GM21360 (cell line): Measurements from ENCODE around the gene PPP1R8.
A peak's percentile ranks its signal among the peaks of the same experiment; 100 is the strongest.
"Not testable (repeated sequence)": the region's sequence is repeated elsewhere in the genome, so short reads cannot be mapped to it uniquely, and the experiment has no call there.

Experiments used
- ATAC-seq: cut with Tn5 transposase; IDR thresholded peaks from one replicate; pipeline ENCODE4 v1.9.1; 2021; ENCODE audit warnings: mild to moderate bottlenecking, moderate library complexity; ENCODE audit not compliant: unreplicated experiment

The PPP1R8 gene

DNA sequence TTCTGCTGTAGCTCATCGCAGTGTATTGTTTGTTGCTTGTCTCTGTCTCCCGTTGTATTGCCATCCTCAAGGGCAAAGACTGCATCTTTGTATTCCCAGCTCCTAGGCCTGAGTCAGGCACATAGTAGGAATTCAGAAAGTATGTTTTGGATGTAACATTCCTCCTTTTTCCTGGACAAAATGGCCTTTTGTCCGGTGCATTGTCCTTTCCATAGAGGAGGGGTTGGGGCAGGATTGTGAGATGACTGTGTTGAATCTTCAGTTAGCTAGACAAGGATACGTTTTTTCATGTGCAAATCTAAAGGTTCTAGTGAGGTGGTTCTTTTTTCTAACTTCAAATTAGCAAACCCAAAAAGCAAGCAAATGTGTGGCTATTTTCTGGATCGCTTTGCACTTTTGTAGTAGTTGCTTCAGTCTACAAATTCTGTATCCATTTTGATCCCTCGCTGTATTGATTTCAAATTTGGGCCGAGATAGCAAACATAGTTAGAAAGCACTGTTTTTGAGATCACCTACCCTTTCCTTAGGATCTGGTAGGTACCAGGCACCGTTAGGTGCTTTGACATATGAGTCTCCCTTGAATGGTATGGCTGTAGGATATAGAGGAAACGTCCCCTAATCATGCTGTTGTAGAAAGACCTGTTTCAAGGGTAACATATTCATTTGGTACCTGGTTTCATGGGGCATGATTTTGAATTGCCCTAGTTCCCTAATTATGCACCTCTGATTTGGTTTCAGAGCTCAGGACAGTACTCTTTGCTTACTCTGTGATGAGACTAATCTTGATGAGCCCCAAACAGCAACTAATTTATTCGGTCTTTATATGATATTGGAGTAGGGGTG lies 1.2 kb downstream of the PPP1R8 start:
- ATAC-seq: no peak

DNA sequence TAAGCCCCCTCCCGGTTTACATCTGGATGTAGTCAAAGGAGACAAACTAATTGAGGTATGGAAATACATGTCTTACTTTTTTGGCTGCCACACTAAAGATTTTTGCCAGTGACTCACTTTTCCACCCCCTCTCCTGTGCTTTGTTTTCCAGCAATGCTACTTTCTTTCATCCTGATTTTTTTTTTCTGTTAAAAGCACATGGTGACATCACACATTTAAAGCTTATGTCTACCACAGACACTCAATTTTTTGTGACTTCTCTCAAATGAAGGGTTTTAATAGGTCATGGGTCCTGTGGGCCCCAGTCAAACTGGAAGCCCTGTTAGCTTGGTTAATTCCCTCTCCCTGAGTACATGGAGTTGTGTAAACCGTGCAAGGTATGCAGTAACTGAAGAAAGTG lies 2.2 kb downstream of the PPP1R8 start:
- ATAC-seq: no peak

DNA sequence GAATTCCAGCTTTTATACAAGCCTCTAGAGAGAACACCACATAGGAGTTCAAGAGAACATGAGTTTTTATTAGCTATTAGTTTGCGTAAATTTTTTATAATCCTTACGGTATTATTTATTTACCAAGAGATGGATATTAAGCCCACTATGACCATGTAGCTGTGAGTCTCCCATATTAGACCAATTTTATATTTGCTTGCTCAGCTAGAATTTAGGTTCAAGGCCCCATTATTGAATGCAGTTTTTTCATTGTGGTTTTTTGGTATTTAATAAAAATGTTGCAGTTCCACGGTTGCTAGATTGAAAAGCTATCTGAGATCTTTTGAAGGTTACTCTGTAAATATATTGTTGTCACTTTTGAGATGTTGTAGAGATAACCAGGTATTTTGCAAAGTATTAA lies 2.9 kb downstream of the PPP1R8 start:
- ATAC-seq: no peak

DNA sequence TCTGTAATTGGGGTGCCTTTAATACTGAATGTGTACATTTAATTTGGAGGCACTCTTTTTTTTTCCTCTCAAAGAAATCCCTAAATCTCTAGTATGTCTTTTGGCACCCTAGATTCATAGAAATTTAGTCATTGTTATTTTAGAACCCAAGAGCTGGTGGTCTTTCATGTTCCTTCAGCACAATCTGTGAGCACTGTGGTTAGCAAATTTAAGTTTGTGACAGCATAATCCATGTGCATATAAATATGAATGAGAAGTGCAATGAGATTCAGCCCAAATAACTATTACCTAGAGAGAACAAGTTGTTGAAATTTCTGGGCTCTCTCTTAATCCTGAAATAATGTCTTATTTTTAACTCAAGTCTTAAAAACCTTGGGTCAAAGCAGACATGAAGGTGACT lies 4.5 kb downstream of the PPP1R8 start:
- no peak for ATAC-seq

DNA sequence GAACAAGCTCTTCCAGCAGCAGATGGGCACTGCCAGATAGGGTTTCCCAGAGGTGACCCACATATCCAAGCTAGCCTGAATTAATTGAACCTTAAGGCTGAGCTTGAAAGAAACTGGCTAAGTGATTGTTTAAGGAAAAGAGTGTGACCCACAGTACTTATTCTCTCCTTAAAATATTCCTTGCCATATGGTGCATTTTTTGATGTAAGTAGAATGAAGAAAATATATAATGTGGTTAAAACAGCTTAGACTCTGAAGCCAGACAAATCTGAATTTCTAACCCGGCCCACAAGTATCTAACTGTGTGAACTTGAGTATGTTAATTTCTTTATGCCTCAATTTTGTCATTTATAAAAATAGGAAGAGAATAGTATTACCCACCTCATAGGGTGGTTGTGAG lies 4.9 kb downstream of the PPP1R8 start:
- no peak for ATAC-seq

DNA sequence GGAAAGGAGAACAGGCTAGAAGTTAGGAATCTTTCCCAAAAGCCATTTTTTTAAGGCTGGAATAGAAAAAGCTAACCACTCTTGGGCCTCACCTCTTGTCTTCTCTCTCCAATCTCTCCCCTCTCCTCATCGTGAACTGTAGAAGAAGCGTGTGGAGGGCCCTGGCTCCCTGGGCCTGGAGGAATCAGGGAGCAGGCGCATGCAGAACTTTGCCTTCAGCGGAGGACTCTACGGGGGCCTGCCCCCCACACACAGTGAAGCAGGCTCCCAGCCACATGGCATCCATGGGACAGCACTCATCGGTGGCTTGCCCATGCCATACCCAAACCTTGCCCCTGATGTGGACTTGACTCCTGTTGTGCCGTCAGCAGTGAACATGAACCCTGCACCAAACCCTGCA lies 19.4 kb downstream of the PPP1R8 start:
- ATAC-seq: no peak

DNA sequence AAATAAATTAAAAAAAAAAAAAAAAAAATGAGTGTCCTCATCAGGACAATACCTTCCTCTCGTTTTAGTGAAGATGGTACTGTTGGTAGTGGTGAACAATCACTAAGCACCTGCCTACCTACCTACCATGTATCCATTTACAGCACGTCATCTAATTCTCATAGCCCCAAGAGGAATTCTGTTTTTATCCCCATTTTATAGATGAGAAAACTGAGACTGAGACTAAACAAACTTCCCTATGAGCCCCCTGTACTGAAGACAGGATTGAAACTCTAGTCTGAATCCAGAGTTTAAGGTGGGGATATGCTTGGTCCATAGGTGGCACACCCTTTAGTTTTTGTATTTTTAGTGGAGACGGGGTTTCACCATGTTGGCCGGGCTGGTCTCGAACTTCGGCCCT lies 24.5 kb downstream of the PPP1R8 start:
- no peak for ATAC-seq

DNA sequence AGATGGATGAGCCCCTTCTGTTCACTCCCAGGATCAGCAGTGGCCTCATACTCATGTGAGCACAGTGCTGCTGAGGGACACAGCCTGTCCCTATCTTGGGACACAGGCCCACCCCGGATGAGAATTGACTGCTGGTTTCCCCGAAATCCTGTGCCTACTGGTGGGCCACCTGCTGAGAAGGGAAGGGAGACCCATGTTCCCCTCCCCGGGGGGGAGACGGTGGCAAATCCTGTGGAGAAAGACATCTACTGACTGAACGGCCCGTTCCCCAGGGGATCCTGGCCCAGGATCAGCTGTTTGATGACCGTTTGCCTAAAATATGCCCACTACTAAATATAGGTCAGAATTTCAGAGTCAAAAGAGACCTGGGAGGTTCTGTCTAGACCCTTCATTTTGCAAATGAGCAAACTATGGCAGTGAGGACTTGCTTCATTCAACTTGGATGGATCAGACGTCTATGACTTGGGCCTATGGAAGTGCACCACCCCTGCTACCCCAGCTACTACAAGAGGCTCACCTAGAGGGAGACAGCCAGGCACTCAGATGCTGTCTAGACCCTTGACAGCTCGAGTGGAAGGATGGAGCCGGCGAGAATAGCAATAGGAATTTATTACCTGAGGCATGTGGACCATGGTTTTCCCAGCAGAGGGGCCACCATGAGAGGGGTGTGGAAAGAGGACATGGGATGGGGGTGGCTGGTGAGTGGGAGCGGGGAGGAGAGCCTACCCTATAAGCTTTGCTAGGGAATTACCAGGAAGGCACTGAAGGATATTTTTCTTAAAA lies 26.2 kb downstream of the PPP1R8 start:
- ATAC-seq: no peak

DNA sequence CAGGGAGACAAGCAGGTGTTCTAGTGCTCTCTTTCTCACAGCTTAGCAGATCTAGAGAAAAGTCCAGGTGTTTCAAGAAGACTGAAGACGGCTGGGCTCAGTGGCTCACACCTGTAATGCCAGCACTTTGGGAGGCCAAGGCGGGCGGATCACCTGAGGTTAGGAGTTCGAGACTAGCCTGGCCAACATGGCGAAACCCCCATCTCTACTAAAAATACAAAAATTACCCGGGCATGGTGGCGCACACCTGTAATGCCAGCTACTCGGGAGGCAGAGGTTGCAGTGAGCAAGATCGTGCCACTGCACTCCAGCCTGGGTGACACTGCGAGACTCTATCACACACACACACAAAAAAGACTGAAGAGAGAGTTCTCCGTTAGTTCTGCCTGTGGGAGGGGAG lies 27.0 kb downstream of the PPP1R8 start:
- not testable (repeated sequence) for ATAC-seq

DNA sequence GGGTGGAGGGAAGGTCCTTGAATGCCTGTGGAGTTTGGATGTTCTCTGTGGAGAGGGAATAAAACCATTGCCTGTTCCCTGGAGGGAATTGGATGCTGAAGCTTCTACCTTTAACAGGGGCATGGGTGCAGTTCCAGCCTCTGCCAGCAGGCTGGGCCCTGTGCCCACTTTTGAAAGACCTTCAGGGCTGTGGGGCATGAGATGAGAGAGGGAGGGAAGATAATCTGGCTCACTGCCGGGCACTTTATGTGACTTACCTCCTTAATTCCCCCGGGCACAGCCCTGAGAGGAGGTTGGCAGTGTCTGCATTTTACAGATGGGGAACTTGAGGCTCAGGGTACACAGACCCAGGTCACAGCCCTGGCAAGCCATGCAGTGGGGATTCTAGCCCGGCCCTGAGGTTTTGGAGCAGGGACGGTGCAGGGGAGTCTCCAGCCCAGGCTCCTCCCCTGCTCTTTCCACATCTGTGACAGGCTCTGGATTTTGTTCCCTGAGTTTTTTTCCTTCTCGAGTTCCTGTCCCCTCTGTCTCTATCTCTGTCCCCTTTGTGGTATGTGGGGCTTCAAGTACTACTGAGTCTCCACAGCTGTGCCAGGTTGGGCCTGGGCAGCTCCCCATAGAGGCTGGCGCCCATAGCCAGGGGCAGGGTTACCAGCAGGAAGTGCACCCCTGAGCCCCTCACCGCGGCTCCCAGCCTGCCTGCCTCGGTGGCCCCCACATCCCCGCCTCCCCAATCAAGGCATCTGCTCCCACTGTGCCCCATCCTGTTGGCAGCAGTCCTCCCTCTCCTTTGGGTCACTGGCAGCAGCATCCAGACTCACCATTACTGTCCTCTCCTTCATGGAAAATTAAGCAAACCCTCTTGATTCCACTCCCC lies 27.7 kb downstream of the PPP1R8 start:
- ATAC-seq: peak; percentile 66

DNA sequence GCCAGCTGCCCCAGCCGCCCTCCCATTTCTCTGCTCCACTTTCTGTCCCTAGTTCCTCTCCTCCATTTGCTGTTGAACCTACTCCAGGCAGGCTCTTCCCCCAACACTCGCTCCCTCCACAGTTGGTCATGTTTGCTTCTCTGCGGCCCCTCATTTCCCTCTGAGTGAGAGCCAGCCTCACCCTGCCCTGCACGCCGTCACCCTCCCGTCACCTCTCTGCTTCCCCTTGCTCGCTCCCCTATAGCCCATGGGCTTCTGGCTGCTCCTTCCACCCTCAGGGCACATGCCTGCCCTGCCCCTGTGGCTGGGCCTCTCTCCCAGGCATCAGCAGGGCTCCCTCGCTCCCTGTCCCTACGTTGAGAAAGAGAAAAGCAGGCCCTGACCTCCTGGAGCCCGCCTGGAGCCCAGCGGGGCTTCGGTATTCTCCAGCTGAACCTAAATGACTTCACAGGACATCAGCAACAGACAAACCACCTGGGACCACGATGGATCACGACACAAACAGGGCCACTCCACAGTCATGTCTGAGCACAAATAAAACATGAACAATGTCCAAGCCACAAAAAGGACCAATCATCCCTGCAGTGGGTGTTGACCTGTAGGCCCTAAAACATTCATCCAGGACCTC lies 28.5 kb downstream of the PPP1R8 start:
- ATAC-seq: no peak

DNA sequence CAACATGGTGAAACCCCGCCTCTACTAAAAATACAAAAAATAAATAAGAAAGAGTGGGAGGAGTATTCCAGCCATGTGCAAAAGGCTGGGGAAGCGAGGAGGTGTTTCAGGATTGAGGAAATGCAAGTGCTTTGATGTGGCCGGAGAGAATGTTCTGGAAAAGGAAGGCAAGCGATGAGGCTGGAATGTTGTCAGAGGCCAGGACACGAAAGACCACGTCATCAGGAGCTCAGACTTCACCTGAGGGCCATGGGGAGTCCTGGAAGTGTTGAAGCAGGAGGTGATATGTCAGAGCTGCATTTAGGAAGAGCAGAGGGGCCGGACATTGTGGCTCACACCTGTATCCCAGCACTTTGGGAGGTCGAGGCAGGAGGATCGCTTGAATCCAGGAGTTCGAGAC lies 30.9 kb downstream of the PPP1R8 start:
- ATAC-seq: no peak

DNA sequence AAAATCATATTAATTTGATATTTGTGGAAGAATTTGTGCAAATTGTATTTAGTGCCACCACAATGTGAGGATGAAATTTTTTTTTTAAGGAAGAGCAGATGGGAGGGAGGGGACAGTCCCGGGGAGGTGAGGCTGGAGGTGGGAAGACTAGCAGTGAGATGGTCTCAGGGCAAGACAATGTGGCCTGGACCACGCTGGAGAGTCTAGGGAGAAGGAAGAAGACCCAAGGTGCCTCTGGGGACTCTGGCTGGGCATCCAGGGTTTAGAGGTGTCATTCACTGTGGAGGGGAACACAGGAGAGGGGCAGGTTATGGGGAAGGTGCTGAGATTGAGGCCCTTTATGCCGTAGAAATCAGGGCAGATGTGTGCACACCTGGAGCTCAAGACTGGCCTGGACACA lies 31.4 kb downstream of the PPP1R8 start:
- no peak for ATAC-seq

DNA sequence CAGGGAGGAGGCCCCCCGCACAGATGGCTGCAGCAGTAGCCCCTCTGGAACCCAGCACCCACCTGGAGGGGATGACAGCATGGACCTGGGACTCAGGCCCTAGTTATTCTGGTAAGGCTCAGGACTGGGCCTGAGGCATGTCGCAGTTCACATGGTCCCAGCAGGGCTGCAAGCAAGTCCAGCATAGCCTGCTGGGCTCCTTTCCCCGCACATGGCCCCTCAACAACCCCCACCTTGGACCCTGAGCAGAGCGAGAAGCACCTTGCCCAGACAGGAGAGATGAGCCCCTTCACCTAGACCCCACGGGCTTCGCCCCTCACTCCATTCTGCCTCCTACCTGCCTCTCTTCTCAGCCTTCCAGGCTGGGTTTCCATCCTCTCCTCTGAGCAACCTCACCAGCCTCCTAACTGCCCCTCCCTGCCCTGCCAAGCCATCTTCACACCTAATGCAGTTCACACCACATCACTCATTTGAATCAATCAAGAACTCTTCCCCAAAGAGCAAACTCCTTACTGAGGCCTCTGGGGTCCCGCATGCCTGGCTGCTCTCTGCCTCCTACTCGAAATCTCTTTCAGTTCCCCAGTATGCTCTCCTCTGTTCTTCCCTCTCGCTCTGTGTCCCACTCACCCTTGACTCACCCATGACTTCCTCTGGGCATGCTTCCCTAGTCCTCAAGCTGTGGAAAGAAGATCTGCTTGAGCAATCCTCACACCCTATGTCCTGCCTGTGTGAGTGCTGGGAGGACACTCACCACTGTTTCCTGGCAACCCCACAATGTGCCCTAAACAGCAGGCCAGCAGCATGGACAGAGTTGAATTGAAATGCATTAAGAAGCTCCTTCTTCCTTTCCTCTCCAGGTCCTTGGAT lies 32.3 kb downstream of the PPP1R8 start:
- no peak for ATAC-seq

DNA sequence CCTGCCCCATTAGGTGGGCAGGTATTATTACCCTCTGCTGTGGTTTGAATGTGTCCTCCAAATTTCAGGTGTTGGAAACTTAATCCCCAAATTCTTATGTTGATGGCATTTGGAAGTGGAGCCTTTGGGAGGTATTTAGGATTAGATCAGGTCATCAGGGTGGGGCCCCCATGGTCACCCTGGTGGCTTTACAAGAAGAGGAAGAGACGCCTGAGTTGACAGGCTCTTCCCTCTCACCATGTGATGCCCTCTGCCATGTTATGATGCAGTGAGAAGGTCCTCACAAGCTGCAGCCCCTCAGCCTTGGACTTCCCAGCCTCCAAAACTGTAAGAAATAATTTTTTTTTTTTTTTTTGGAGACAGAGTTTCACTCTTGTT lies 32.9 kb downstream of the PPP1R8 start:
- ATAC-seq: no peak

DNA sequence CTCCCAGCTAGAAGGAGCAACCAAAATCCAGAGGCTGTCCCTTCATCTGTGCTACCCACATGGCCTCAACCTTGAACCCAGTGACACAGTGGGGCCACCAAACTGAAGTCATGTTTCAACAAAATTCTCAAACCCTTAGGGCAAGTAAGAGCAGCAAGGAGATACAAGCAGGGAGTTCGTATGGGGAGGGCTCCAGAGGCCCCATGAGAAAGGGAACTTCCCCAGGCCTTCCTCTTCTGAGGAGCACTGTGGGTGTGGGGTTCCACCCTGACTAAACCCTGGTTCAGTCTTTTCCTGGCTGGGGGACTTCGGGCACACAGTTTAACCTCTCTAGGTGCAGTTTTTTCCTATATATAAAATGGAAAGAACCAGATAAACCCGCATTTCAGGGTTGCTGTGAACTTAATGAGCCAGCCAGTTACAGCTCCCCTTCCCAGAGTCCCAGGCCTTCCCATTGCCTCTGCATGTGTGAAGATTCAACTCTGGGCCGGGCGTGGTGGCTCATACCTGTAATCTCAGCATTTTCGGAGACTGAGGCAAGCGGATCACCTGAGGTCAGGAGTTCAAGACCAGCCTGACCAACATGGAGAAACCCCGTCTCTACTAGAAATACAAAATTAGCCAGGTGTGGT lies 33.8 kb downstream of the PPP1R8 start:
- ATAC-seq: no peak

DNA sequence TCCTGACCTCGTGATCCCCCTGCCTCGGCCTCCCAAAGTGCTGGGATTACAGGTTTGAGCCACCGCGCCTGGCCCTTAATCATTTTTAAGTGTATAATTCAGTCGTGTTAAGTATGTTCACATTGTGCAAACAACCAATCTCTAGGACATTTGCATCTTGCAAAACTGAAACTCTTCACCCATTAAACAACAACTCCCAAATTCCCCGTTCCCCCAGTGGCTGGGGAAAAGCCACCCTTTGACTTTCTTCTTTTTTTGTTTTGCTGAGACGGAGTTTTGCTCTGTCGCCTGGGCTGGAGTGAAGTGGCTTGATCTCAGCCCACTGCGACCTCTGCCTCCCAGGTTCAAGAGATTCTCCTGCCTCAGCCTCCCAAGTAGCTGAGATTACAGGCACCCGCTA lies 35.2 kb downstream of the PPP1R8 start:
- no peak for ATAC-seq

DNA sequence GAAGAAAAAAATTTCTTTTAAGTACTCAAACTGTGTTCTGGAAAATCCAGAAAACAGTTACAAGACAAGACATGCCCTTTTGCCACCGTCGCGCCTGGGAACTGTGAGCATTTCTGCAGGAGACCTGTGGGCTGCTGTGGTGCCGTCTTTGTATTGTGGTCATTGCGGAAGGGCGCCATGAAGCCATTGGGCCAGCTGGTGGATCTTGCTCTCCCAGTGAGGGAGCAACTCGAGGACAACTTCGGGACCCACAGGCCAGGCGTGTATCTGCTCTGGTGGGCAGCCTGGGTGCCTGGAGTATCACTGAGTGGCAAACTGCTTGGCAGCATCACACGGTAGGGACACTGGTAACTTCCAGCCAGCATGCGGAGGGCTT lies 38.0 kb downstream of the PPP1R8 start:
- no peak for ATAC-seq

DNA sequence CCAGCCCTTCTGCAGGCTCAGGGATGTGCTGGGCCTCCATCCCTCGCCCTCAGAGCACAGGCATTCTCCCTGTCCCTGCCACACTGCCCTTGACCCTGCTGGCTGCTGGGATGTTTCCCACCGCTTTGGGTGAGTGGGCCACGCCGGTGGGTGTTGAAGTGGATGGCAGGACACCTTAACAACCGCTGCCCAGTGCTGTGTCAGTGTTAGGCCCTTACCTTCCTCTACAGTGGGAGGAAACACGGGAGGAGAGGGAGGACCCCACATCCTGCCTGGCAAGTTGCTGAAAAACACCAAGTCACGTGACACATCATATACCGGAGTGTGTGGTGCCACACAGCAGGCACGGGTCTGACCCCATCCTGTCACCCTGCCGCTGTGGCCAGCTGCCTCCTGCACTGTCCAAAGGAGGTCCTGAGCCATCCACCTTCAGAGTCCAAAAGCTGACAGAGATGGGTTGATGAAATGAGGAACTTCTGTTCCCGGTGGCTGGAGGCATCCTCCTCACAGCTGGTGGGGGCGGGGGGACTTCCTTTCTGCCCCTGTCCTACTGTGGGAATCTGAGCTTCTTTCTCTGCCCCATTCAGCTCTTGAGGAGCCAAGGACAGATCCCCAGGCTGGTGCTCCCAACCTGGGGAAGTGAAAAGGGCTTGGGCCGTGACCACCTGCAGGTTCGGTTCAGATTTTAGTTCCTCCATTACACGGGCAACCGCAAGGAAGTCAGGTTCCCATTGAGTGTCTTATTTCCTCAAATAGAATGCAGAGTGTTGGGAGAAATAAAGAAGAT lies 38.5 kb downstream of the PPP1R8 start:
- ATAC-seq: no peak
